ENCODE measurements around the gene ABCC12.

- TF ChIP-seq CTCF (conservative IDR thresholded peaks at IDR 0.05) (peak; percentile 87), ZFX (IDR thresholded peaks at IDR 0.05) (no peak)
Observed at GRCh38 chr16:48164907-48165715, 9.3 kb upstream of the ABCC12 start.

Measured in C4-2B (cell line).